IMR-90 (cell line): ENCODE data around the gene ZBTB26.

ENCODE experiments used
- BHLHE40 ChIP-seq: fragments of 150-350 bp; IDR thresholded peaks from 2 replicates; pipeline ENCODE4 v1.6.1; 2016; ENCODE audit warnings: mild to moderate bottlenecking, low read depth, low read length
- CEBPB ChIP-seq: IDR thresholded peaks from 2 replicates; pipeline ENCODE4 v1.6.1; 2012; ENCODE audit warnings: low read depth, low read length, improper control_type of control experiment
- ELK1 ChIP-seq: fragments of 150-350 bp; IDR thresholded peaks from 2 replicates; pipeline ENCODE4 v1.6.1; 2016; ENCODE audit warnings: low read depth, mild to moderate bottlenecking, low read length, moderate library complexity, borderline replicate concordance
- FOS ChIP-seq: fragments of 150-350 bp; IDR thresholded peaks from 2 replicates; pipeline ENCODE4 v1.6.1; 2016; ENCODE audit warnings: low read depth, low read length
- MAFK ChIP-seq: IDR thresholded peaks from 2 replicates; pipeline ENCODE4 v1.6.1; 2012; ENCODE audit warnings: low read depth, low read length, improper control_type of control experiment
- MAZ ChIP-seq: IDR thresholded peaks from 2 replicates; pipeline ENCODE4 v1.6.1; 2012; ENCODE audit warnings: low read depth, mild to moderate bottlenecking, low read length, improper control_type of control experiment, moderate library complexity, borderline replicate concordance
- MXI1 ChIP-seq: IDR thresholded peaks from 2 replicates; pipeline ENCODE4 v1.6.1; 2012; ENCODE audit warnings: low read depth, mild to moderate bottlenecking, low read length, moderate library complexity, borderline replicate concordance
- NFE2L2 ChIP-seq: fragments of 150-350 bp; IDR thresholded peaks from 2 replicates; pipeline ENCODE4 v1.6.1; 2016; ENCODE audit warnings: low read depth, mild to moderate bottlenecking, low read length
- POLR2A ChIP-seq: IDR thresholded peaks from 2 replicates; pipeline ENCODE4 v1.6.1; 2012; ENCODE audit warnings: mild to moderate bottlenecking, low read depth, low read length
- RAD21 ChIP-seq: IDR thresholded peaks from 2 replicates; pipeline ENCODE4 v1.6.1; 2012; ENCODE audit warnings: low read length, improper control_type of control experiment
- RFX5 ChIP-seq: IDR thresholded peaks from 2 replicates; pipeline ENCODE4 v1.8.0; 2012; ENCODE audit warnings: low read depth, mild to moderate bottlenecking, low read length, moderate library complexity
- SMC3 ChIP-seq: fragments of 150-350 bp; IDR thresholded peaks from 2 replicates; pipeline ENCODE4 v1.6.1; 2016; ENCODE audit warnings: low read depth, mild to moderate bottlenecking, antibody characterized with exemption, low read length, moderate library complexity
- USF2 ChIP-seq: fragments of 150-350 bp; IDR thresholded peaks from 2 replicates; pipeline ENCODE4 v1.6.1; 2017; ENCODE audit warnings: mild to moderate bottlenecking, antibody characterized with exemption, low read length, low read depth
- TF ChIP-seq, protein P1 (sequence below): conservative IDR thresholded peaks from 2 replicates; pipeline ENCODE4 v1.5.1; 2012; ENCODE audit warnings: mild to moderate bottlenecking, low read depth, low read length, improper control_type of control experiment

GRCh38 chr9:122875523-122875922, 55.8 kb downstream of the ZBTB26 start:
- TF ChIP-seq POLR2A (no peak), USF2 (no peak), ELK1 (no peak), NFE2L2 (no peak), MAZ (no peak), CEBPB (no peak), MXI1 (no peak), RAD21 (no peak), BHLHE40 (no peak), RFX5 (no peak), MAFK (no peak), FOS (no peak), SMC3 (no peak)
- TF ChIP-seq, protein P1, sequence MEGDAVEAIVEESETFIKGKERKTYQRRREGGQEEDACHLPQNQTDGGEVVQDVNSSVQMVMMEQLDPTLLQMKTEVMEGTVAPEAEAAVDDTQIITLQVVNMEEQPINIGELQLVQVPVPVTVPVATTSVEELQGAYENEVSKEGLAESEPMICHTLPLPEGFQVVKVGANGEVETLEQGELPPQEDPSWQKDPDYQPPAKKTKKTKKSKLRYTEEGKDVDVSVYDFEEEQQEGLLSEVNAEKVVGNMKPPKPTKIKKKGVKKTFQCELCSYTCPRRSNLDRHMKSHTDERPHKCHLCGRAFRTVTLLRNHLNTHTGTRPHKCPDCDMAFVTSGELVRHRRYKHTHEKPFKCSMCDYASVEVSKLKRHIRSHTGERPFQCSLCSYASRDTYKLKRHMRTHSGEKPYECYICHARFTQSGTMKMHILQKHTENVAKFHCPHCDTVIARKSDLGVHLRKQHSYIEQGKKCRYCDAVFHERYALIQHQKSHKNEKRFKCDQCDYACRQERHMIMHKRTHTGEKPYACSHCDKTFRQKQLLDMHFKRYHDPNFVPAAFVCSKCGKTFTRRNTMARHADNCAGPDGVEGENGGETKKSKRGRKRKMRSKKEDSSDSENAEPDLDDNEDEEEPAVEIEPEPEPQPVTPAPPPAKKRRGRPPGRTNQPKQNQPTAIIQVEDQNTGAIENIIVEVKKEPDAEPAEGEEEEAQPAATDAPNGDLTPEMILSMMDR, result no peak
